Neural cell (in vitro differentiated cells): ENCODE results near the gene COBL.

Source experiments
- CTCF ChIP-seq: fragments of 450-650 bp; IDR thresholded peaks from 2 replicates; pipeline ENCODE4 v1.5.1; 2014; ENCODE audit warnings: antibody characterized with exemption, mild to moderate bottlenecking, moderate library complexity; ENCODE audit not compliant: poor library complexity, severe bottlenecking
- EP300 ChIP-seq: fragments of 450-650 bp; conservative IDR thresholded peaks from 2 replicates; pipeline ENCODE4 v1.6.1; 2014; ENCODE audit warnings: antibody characterized with exemption, mild to moderate bottlenecking, moderate library complexity; ENCODE audit not compliant: poor library complexity, severe bottlenecking
- EZH2 ChIP-seq: fragments of 200-600, 300-800 bp; shearing (Covaris generic), sonication (generic); IDR thresholded peaks from 2 replicates; pipeline ENCODE4 v1.6.1; 2014; ENCODE audit warnings: antibody characterized with exemption, low read length, borderline replicate concordance, mild to moderate bottlenecking; ENCODE audit not compliant: insufficient read depth, poor library complexity, severe bottlenecking
- MXI1 ChIP-seq: fragments of 450-650 bp; conservative IDR thresholded peaks from 2 replicates; pipeline ENCODE4 v1.6.1; 2014; ENCODE audit warnings: antibody characterized with exemption, mild to moderate bottlenecking; ENCODE audit not compliant: poor library complexity, severe bottlenecking
- RAD21 ChIP-seq: fragments of 450-650 bp; conservative IDR thresholded peaks from 2 replicates; pipeline ENCODE4 v1.6.1; 2014; ENCODE audit warnings: antibody characterized with exemption, mild to moderate bottlenecking, moderate library complexity
- SMC3 ChIP-seq: fragments of 450-650 bp; conservative IDR thresholded peaks from 2 replicates; pipeline ENCODE4 v1.6.1; 2014; ENCODE audit warnings: antibody characterized with exemption, mild to moderate bottlenecking, moderate library complexity; ENCODE audit not compliant: poor library complexity

DNA sequence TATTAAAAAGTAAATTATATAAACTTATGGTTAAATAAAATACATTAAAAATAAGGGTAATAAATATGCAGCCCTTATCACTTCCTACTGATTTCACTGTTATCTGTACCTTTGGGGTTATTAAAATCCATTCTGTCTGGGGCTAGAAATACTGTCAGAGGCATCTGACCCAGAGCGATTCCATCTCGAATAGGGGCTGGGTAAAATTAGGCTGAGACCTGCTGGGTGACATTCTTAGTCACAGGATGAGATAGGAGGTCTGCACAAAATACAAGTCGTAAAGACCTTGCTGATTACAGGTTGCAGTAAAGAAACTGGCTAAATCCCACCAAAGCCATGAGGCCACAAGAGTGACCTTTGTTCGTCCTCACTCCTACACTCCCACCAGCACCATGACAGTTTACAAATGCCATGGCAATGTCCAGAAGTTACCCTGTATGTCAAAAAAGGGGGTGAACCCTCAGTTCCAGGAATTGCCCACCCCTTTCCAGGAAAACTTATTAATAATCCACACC lies 77.6 kb downstream of the COBL start:
- TF ChIP-seq CTCF: no peak
- TF ChIP-seq SMC3: no peak
- no peak for TF ChIP-seq RAD21
- TF ChIP-seq EZH2: no peak
- TF ChIP-seq EP300: no peak
- TF ChIP-seq MXI1: no peak
